Activated CD4-positive, alpha-beta T cell treated with anti-CD3 and anti-CD28 coated beads, Interleukin-2, amount 50 U/mL, for 16 hours (primary cell): ENCODE results near the gene DUSP16.

ENCODE experiments used
- DNase-seq: peaks from one replicate; pipeline ENCODE4 v3.0.0-alpha.2; 2020

Gene DUSP16

DNA sequence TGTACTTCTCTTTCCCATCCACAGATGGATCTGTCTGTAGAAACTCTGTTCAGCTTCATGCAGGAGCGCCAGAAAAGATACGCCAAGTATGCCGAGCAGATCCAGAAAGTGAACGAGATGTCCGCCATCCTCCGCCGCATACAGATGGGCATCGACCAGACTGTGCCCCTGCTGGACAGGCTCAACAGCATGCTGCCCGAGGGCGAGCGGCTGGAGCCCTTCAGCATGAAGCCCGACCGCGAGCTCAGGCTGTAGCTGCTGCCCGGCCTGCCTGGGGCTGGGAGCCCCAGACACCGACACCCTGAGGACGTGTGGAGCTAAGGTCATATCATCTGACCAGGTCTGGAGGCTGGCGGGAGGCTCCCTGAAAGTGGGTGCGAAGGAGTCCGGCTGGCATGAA, 97.1 kb downstream of the DUSP16 start:
- DNase-seq: no peak

DNA sequence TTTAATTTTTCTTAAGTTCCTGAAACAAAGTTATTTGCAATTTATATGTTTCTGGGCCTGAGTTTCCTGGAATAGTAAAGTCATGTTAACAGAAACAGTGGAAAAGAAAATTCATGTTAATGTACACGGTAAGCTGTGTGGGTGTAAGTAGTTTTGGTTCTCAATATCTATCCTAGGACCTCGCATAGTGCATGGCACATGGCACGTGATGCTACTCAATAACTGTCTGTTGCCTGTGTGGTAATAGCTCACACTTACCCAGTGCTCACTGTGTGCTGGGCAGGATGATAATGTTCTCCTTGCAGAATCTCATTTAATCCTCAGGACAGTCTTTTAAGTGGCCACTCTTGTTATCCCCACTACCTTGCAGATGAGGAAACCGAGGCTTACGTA, 100.7 kb downstream of the DUSP16 start:
- DNase-seq: peak; percentile 81

DNA sequence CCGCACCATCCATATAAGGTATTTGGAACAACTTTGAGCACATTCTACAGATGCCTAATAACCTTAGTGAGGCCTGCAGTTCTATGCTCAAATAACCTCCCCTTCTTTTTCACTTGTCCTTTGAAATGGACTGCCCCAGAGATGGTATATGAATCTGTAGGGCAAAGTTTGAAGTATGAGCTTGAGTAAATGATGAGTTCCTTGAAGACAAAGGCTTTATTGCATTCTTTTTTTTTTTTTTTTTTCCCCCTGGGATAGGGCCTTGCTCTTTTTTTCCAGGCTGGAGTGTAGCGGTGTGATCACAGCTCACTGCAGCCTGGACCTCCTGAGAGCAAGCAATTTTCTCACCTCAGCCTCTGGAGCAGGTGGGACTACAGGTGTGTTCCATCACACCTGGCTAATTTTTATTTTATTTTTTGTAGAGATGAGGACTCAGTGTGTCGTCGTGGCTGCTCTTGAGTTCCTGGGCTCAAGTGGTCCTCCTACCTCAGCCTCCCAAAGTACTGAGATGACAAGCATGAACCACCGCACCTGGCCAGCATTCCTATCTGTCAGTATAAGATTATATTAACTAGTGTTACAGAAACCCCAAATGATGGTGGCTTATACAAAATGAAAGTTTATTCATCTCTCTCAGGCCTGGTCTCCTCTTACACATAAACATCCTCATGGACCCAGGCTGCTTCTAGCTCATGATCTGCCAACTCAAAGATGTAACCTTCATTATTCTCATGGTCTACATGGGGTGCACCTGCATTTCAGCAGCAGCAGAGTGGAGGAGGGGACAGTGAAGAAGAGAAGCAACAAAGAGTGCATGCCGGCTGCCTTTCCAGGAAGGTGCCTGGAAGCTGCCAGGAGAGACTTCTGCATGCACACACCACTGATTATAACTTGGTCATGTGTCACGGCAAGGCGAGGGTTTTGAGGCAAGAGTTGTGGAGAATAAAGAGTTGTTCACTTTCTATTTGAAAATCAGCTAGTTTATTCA, 101.4 kb downstream of the DUSP16 start:
- DNase-seq: peak; percentile 82

DNA sequence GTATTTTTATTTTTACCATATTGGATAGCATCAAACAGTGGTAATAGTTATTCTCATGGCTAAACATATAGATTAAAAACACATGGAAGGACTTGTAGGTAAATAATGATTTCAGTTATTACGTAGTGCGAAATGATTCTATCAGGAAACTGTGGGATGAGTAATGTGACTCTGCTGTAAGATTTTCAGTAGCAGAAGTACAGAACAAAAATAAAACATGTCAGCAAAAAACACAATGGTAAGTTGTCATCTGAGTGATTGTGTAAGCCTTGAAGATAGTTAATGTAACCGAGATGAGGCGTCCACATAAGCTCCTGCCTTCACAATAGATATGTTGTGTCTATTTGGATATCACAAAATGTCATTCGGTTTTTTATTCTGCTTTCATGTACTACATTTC, 106.0 kb downstream of the DUSP16 start:
- peak; percentile 82 for DNase-seq

DNA sequence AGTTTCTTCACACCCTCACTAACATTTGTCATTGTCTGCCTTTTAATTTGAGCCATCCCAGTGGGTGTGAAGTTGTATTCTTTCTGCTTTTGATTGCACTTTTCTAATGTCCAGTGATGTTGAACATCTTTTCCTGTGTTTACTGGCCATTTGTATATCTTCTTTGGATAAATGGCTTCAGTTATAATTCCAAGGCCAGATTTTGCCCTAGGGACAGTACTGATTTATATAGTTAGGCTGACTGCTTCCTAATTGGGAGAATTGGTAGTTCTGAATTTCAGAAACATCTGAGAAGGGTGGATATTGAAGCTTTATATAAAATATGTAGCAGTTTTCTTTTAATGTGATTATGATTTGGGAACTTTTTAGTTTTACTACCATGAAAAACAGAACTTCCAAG, 108.3 kb downstream of the DUSP16 start:
- DNase-seq: no peak

DNA sequence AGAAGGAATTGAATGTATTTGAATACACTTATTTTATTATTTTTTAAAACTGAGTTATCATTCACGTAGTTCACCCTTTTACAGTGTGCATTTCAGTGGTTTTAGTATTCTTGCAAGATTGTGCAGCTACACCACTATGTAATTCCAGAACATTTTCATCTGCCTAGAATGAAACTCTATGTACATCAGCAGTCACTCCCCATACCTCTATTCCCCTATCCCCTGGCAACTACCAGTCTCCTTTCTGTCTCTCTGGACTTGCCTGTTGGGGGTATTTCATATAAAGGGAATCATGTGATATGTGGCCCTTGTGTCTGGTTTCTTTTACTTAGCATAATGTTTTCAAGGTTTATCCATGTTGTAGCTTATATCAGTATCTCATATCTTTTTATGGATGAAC, 109.0 kb downstream of the DUSP16 start:
- DNase-seq: no peak

DNA sequence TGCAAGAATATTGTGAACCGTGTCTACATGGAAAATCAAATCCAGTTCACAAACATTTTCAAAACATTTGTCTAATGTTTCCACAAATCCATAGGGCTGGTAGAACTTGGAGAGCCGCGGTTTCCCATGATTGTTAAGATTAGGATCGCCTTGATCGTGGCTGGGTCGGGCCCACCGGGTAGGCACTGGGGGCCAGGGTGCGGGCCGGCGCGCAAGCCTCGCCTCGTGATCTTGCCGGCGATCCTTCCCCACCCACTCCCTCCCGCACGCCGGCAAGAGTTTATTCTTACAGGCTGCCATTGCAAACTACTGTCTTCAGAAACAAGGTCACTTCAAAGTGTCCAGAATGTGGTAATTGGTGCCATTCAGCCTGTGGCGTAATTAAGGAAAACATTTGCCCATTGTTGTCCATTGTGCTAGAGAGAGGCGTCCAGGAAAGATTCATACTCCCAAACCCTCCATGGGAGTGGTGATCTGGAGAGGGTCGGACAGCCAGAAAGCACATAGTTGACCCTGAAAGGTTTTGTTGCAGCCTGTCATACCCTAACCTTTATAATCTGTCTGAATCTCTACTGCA, 110.2 kb downstream of the DUSP16 start:
- DNase-seq: no peak

DNA sequence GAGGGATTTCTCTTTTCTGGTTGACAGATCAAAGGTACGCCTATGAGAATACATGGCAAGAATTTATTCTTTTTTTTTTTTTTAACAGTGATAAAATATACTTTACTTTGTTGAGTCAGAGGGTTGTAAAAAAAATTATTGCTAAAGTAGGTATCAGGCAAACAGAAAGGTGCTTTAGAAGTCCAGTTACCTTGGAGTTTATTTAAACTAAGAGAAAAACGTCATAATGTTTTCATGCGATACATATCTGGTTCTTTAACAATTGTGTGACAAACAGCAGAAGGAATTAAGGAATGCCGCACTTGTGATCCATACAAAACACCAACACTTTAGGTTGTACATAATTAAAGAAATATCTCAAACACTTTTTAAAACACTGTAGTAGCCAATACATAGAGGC, 111.6 kb downstream of the DUSP16 start:
- DNase-seq: no peak

DNA sequence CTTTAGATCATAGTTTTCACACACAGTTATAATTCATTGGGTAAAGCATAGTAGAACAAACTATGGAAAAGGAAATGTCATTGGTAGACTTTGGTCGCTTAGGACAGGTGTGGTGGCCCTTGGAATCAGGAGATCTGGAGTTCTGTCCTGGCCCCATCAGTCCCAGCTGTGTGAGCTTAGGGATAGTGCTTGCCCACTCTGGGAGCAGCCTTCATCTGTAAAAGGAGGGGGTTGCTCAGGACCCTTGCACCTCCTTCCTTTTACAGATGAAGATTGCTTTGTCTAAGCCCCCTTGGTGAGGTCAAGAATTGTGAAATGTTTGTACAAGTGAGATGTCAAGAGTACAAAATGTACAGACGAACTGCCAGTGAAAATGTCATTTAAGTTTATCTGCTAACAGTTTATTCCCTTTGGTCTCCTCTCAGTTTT, 112.6 kb downstream of the DUSP16 start:
- no peak for DNase-seq

DNA sequence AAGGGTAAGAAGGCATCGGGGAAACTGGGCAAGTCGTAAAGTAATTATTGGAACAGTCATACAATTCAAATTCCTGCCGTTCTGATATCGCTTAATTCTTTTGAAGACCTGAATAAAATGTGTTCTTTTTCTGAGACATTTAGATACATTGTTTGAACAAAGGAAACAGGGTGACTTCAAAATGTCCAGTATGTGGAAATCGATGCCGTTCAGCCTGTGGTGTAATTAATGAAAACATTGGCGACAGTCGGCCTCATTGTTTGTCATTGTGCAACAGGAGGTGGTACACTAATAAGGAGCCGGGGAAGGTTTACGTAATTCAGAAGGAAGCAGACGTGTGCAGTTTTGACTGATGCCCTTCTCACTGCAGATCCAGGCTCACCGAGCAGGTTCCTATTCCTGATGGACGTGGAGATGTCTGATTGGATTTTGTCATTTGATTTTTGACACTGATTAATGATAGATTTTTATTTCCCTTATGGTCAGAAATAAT, 113.1 kb downstream of the DUSP16 start:
- DNase-seq: no peak

DNA sequence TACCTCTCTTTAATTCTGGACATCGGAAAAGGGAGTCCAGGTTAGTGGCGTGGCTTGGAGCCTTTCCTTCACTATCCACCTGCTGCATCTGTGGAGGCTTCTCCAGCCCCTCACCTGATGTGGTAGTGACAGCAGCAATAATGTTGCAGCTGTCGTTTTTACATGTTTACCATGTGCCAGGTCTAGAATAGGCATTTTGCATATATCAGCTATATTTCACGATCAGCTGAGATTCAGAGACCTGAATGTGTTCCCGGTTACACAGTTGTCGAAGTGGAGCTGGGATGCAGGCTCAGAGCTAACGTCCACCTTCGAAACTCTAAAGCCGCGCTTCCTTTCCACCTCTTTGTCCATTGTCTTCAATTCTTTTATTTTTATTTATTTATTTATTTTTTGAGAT, 114.8 kb downstream of the DUSP16 start:
- no peak for DNase-seq

DNA sequence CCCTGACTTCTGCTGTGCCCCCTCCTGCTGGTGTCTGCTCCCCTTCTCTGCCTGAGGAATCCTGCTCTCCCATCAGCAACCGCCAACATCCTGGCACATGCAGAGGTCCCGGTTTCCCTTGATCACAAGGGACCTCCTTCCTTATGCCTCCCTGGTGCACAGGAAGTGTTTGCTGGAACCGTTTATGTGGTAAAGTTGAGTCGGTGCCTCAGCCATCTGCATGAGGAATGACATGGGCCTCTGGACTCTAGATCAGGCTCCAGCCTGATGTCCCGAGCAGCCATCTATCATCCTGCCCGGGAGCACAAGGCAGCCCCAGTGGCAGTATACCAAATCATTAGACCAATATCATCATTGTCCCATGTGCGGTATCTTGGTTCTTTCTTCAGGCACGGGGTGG, 115.4 kb downstream of the DUSP16 start:
- DNase-seq: no peak

DNA sequence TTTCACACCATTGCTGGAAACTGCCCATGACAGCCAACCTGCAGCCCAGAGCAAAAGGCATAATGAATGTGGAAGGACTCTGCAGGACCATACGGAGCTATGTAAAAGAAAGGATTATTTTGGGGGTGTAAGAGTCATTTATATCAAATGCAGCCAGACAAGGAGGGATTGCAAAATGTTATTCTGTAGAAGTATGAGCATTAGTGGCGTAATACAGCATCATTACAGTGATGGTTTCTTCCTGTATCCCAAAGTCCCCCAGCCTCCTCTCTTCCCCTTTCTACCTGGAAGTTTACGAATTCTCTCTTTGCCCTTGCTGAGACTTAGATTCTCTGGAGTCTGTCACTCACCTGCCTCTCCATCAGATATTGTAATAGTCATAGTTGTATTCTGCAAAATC, 115.9 kb downstream of the DUSP16 start:
- DNase-seq: no peak

DNA sequence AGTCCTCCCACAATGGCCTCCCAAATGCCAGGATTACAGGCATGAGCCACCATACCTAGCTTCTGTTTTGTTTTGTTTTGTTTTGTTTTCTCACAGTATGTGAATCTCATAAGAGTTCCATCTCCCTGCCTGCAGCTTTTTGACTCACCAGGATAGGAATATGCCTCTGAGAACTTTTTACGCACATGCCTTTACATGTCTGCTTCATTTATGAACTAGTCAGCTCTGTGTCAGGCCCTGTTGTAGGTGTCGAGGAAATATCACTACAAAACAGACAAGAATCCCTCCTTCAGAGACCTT, 116.8 kb downstream of the DUSP16 start:
- DNase-seq: no peak

DNA sequence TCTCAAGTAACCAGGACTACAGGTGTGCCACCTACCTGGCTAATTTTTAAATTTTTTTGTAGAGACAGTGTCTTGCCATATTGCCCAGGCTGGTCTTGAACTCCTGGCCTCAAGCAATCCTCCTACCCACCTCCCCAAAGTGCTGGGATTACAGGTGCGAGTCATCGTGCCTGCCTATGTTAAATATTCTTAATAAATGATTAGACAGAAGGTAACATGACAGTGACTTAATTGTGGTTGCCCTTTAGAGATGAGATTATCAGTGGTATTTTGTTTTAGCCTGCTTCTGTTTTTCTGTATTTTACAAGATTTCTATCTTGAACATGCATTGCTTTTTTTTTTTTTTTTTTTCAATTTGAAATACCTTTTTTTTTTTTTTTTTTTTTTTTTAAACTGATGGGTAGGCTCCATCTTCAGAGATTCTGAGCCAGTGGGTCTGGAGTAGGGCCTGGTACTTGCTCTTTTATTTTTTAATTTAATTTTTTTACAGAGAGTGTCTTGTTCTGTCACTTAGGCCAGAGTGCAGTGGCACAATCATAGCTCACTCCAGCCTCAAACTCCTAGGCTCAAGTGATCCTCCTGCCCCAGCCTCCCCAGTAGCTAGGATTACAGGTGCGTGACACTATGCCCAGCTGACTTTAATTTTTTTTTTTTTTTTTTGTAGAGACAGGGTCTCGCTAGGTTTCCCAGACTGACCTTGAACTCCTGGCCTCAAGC, 117.3 kb downstream of the DUSP16 start:
- DNase-seq: no peak

DNA sequence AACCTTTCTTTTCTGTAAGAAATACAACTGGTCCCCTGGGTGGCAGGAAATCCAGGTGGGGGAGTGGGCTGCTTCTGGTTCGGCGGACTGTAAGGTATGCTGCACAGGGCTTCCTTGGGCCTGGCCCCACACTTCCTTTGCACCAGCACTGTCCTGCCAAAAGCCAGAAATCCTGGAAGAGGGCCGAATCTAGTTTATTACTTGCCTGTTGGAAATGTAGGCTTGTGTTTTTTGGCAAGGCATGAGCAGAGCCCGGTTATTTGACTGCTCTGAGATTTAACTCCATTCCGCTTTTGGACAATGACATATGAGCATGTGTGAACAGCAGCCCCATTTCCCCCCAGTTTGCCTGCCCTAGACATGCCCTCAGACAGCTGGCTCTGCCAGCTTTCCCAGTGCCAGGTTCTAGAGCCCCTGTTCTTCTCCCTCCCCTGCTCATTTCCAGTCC, 119.2 kb downstream of the DUSP16 start:
- no peak for DNase-seq

DNA sequence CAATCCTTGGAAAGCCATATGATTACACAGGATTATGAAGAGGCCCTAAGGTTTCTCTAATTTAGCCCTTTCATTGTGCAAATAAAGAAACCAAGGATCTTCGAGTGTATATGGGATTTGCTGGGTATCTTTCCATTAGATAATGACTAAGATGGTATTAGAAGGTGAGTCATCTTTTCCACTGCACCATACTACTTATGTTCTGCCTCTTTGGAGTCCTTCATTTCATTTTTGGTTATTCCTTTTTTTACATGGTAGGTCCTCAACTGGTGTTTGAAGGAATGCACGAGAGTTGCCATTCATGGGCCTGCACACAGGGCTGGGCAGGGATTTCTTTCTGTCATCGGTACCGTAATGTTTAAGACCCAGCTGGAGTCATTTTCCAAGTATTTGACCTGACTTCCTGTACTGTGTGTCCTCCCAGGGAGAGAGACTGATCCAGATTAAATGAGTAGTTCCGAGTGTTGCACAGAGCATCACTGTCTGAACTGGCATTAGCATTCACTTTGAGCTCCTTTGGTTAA, 120.1 kb downstream of the DUSP16 start:
- peak; percentile 64 for DNase-seq

DNA sequence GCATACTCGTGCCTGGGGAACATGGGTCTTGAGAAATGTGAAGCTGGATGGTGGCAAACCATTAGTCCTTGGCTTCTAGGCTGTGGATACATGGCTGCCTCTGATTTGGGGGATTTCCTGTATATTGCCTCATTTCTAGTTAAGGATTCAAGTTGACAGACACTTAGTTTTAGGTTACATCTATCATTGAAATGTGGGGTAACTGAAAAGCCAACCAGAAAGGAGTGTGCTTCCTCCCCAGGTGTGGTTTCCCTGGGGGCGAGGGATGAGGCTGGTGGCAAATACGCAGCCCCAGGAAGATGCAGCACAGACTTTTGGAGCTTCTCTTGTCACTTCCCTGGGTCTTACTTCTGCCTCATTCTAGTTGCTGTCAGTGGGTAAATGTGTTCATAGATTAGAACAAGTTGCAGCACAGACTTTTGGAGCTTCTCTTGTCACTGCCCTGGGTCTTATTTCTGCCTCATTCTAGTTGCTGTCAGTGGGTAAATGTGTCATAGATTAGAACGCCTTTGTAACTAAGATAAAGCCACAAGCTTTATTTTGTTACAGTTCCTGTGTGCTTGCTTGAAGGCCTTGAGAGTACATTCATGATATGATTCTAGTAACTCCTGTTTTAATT, 120.7 kb downstream of the DUSP16 start:
- peak; percentile 79 for DNase-seq

DNA sequence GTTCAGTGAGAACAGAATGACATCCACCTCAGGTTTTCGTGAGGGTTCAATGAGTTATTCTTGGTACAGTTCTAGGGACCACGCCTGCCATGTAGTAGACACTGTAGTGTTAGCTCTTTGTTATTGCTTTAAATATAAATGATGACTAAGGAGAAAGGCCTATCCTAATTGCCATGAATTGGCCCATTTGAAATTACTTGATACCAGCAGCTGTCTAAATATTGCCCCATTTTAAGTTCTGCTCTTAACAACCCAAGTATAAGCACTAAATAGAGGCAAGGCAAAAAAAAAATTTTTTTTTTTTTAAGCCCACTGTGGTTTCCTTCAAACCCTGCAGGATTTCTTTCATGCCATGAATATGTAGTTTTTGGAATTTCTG, 121.2 kb downstream of the DUSP16 start:
- DNase-seq: no peak

DNA sequence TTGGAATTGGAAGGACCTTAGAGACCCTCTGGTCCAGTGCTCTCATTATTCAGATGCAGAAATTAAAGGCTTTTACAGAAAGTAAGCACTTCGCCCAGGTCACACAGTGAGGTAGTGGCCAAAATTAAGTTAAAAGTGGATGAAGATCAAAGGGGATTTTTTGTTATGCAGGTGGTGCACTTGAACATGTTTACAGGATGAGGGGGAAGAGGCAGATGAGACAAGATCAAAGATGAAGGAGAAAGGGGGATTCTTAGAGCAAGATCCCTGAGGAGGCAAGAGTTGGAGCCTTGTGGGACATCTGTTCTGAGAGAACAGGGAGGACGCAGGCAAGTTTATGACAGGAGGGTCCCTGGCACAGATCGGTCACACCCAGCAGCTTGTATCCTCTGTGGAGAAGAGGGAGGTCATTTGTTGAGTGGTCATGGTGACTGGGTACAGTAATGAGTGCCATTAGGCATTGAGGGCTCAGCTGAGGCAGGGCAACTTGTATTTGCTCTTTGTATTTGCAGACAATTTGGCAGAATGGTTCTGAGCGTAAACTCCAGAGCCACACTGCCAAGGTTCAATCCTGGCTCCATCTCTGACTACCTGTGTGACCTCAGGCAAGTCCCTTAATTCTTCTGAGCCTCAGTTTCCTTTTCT, 121.8 kb downstream of the DUSP16 start:
- no peak for DNase-seq

DNA sequence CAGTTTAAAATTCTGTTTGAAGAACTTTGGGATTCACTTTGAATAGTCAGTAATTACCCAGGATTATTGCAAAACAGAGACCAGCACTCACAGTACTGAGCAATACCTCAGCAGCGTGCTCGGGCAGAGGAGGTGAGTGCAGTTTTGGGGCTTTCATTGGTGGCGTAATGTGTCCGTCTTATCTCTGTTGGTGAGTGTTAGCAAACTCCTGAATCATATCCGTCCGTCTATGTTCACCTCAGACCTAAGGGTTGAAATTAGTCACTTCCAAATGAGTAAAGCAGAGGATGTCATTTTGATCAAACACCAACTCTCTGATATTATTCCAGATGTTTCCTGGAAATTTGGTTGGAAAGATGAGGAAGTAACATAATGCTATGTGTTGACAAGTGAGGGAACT, 123.0 kb downstream of the DUSP16 start:
- DNase-seq: peak; percentile 95

DNA sequence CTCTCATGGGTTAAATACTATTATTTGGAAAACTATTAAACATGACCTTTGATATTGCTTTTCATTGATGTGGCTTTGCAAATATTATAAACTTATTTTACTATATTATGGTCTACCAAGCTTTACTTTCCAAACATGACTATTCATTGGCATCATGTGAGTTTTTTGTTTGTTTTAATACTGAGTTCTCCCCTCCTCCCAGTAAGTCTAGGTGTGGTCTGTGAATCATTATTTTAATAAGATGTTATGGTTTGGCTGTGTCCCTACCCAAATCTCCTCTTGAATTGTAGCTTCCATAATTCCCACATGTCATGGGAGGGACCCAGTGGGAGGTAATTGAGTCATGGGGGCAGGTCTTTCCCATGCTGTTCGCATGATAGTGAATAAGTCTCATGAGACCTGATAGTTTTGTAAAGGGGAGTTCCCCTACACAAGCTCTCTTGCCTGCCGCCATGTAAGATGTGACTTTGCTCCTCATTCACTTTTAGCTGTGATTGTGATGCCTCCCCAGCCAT, 125.8 kb downstream of the DUSP16 start:
- no peak for DNase-seq
